H1 (cell line): ENCODE data around the gene CEACAM20. TPM values are rescaled to one million over a fixed set of nuclear protein-coding genes. Genes with fewer than 3 reads are reported as not detected.

Source experiments
- CTCF ChIA-PET: fragments of 300-600 bp; sonication (Branson Sonifier 250); formaldehyde crosslinking; loops from one replicate; lab custom pipeline; 2021; ENCODE audit not compliant: partially characterized antibody; lab: Charles Lee
- POLR2A ChIA-PET: fragments of 300-600 bp; sonication (Branson Sonifier 250); formaldehyde crosslinking; loops from one replicate; lab custom pipeline; 2021; ENCODE audit warnings: inconsistent platforms; ENCODE audit not compliant: partially characterized antibody; lab: Charles Lee
- DNase-seq, 2 experiments: peaks; one replicate each; pipeline versions ENCODE4 v3.0.0 to v3.0.0-alpha.2; 2010 to 2022; ENCODE audit warnings: low spot score in 2 of 2, low read depth in 1 of 2, mixed read lengths in 1 of 2
- FAIRE-seq: peaks from 2 replicates; lab custom pipeline; 2011; peaks lifted over from hg19 to GRCh38; lab: Jason Lieb, UNC
- H2AFZ ChIP-seq: 2 replicates; pipeline ENCODE4 v1.8.1; 2012; ENCODE audit warnings: low read length, inconsistent platforms
- H2AK5ac ChIP-seq: 2 replicates; pipeline ENCODE4 v1.6.1; 2013; ENCODE audit warnings: low read depth, low read length
- H2BK120ac ChIP-seq: replicated peaks from 2 replicates; pipeline ENCODE3; 2013; ENCODE audit warnings: low read depth, low read length, inconsistent platforms
- H2BK12ac ChIP-seq: 2 replicates; pipeline ENCODE4 v1.6.1; 2013; ENCODE audit warnings: low read depth, low read length
- H2BK15ac ChIP-seq: 2 replicates; pipeline ENCODE4 v1.6.1; 2013; ENCODE audit warnings: low read length
- H2BK20ac ChIP-seq: 2 replicates; pipeline ENCODE4 v1.6.1; 2013; ENCODE audit warnings: low read length
- H2BK5ac ChIP-seq: 2 replicates; pipeline ENCODE4 v1.6.1; 2013; ENCODE audit warnings: low read depth, low read length
- H3K14ac ChIP-seq: 2 replicates; pipeline ENCODE4 v1.6.1; 2013; ENCODE audit warnings: inconsistent platforms; ENCODE audit not compliant: insufficient read length
- H3K18ac ChIP-seq: 2 replicates; pipeline ENCODE4 v1.6.1; 2013; ENCODE audit warnings: low read length; ENCODE audit errors: extremely low read depth
- H3K23ac ChIP-seq: 2 replicates; pipeline ENCODE4 v1.6.1; 2013; ENCODE audit warnings: inconsistent platforms; ENCODE audit not compliant: insufficient read length
- H3K23me2 ChIP-seq: 2 replicates; pipeline ENCODE4 v1.6.1; 2013; ENCODE audit warnings: low read depth, low read length
- H3K27ac ChIP-seq: 2 replicates; pipeline ENCODE4 v1.6.1; 2011; ENCODE audit warnings: low read depth, low read length, inconsistent platforms
- H3K27me3 ChIP-seq, 4 experiments: replicated peaks in 1 of 4; 1 replicate in 1 of 4; 2 replicates in 3 of 4; pipeline versions ENCODE4 v1.6.1 to v1.8.1; 2011 to 2013; ENCODE audit warnings: low read length in 3 of 4, mild to moderate bottlenecking in 3 of 4, inconsistent platforms in 2 of 4, mixed read lengths in 2 of 4, moderate library complexity in 1 of 4; ENCODE audit not compliant: control insufficient read depth in 3 of 4, insufficient read depth in 3 of 4; ENCODE audit errors: extremely low read depth in 1 of 4
- H3K36me3 ChIP-seq, 4 experiments: 2 replicates each; pipeline versions ENCODE4 v1.6.1 to v1.8.1; 2011 to 2013; ENCODE audit warnings: mild to moderate bottlenecking in 4 of 4, low read length in 3 of 4, moderate library complexity in 2 of 4, control low read depth in 1 of 4, inconsistent platforms in 1 of 4; ENCODE audit not compliant: insufficient read depth in 4 of 4, control insufficient read depth in 2 of 4
- H3K4ac ChIP-seq: replicated peaks from 2 replicates; pipeline ENCODE3; 2013; ENCODE audit warnings: low read length, low read depth, mixed read lengths, inconsistent platforms; ENCODE audit not compliant: insufficient read length
- H3K4me1 ChIP-seq, 4 experiments: replicated peaks in 1 of 4; 1 replicate in 1 of 4; 2 replicates in 3 of 4; pipeline versions ENCODE4 v1.6.1 to v1.8.1; 2011 to 2013; ENCODE audit warnings: low read length in 3 of 4, inconsistent platforms in 2 of 4, mixed read lengths in 1 of 4; ENCODE audit not compliant: insufficient read depth in 4 of 4, control insufficient read depth in 3 of 4
- H3K4me2 ChIP-seq, 2 experiments: 2 replicates each; pipeline versions ENCODE4 v1.6.1 to v1.8.1; 2011 to 2013; ENCODE audit warnings: low read depth in 2 of 2, low read length in 2 of 2, control low read depth in 1 of 2, inconsistent platforms in 1 of 2, mild to moderate bottlenecking in 1 of 2; ENCODE audit not compliant: insufficient read depth in 1 of 2
- H3K4me3 ChIP-seq, 4 experiments: fragments of 200-600, 300-600 bp in 1 of 4; sonication (generic), shearing (Covaris generic), sonication (Bioruptor Twin) in 1 of 4; 2 replicates each; pipeline versions ENCODE4 v1.5.1 to v1.8.1; 2011 to 2016; ENCODE audit warnings: low read length in 4 of 4, low read depth in 3 of 4, control low read depth in 2 of 4, inconsistent platforms in 2 of 4, mild to moderate bottlenecking in 2 of 4, mixed read lengths in 1 of 4, moderate library complexity in 1 of 4; ENCODE audit not compliant: insufficient read depth in 2 of 4; ENCODE audit errors: extremely low read depth in 1 of 4
- H3K56ac ChIP-seq: replicated peaks from 2 replicates; pipeline ENCODE3; 2013; ENCODE audit warnings: low read depth, mild to moderate bottlenecking, mixed read lengths, low read length, inconsistent platforms; ENCODE audit not compliant: insufficient read length
- H3K79me1 ChIP-seq: 2 replicates; pipeline ENCODE4 v1.6.1; 2013; ENCODE audit warnings: low read depth, low read length, control low read depth
- H3K79me2 ChIP-seq, 2 experiments: 2 replicates each; pipeline versions ENCODE4 v1.6.1 to v1.8.1; 2012 to 2013; ENCODE audit warnings: low read length in 2 of 2, mild to moderate bottlenecking in 2 of 2, inconsistent platforms in 1 of 2; ENCODE audit not compliant: insufficient read depth in 2 of 2, control insufficient read depth in 1 of 2
- H3K9ac ChIP-seq, 4 experiments: replicated peaks in 1 of 4; 1 replicate in 1 of 4; 2 replicates in 3 of 4; pipeline versions ENCODE4 v1.6.1 to v1.8.1; 2011 to 2013; ENCODE audit warnings: low read depth in 3 of 4, low read length in 3 of 4, control low read depth in 2 of 4, mild to moderate bottlenecking in 2 of 4, moderate library complexity in 2 of 4, inconsistent platforms in 1 of 4; ENCODE audit errors: extremely low read depth in 1 of 4
- H3K9me3 ChIP-seq, 2 experiments: 2 replicates each; pipeline versions ENCODE4 v1.6.1 to v1.8.1; 2012 to 2013; ENCODE audit warnings: mild to moderate bottlenecking in 2 of 2, moderate library complexity in 2 of 2, control low read depth in 1 of 2, inconsistent platforms in 1 of 2, low read depth in 1 of 2, low read length in 1 of 2, mixed read lengths in 1 of 2; ENCODE audit not compliant: insufficient read depth in 2 of 2
- H4K20me1 ChIP-seq, 2 experiments: replicated peaks in 1 of 2; 2 replicates each; pipeline versions ENCODE3 to v1.8.1; 2011 to 2013; ENCODE audit warnings: inconsistent platforms in 2 of 2, low read length in 2 of 2, mild to moderate bottlenecking in 1 of 2; ENCODE audit not compliant: insufficient read depth in 2 of 2, control insufficient read depth in 1 of 2
- H4K5ac ChIP-seq: 2 replicates; pipeline ENCODE4 v1.6.1; 2013; ENCODE audit warnings: low read length, low read depth, mixed read lengths, inconsistent platforms; ENCODE audit not compliant: insufficient read length
- H4K8ac ChIP-seq: 2 replicates; pipeline ENCODE4 v1.8.0; 2013; ENCODE audit warnings: mild to moderate bottlenecking, moderate library complexity, low read length, inconsistent platforms; ENCODE audit not compliant: insufficient read depth; ENCODE audit errors: extremely low read depth
- H4K91ac ChIP-seq: replicated peaks from 2 replicates; pipeline ENCODE3; 2013; ENCODE audit warnings: low read length, mixed read lengths, inconsistent platforms; ENCODE audit not compliant: insufficient read length
- CEBPB ChIP-seq: IDR thresholded peaks from 2 replicates; pipeline ENCODE4 v1.6.1; 2012; ENCODE audit warnings: low read depth, low read length
- JUN ChIP-seq: IDR thresholded peaks from 2 replicates; pipeline ENCODE4 v1.6.1; 2011; ENCODE audit warnings: low read depth, mild to moderate bottlenecking, improper control_type of control experiment, low read length
- KDM5A ChIP-seq: fragments of 200-600 bp; IDR thresholded peaks from 2 replicates; pipeline ENCODE4 v1.7.1; 2012; ENCODE audit warnings: mild to moderate bottlenecking, low read length, inconsistent platforms, mixed read lengths
- POLR2A ChIP-seq, 2 experiments: IDR thresholded peaks; 1 replicate in 1 of 2; 2 replicates in 1 of 2; pipeline ENCODE4 v1.6.1; 2011; ENCODE audit warnings: low read depth in 2 of 2, low read length in 2 of 2, mild to moderate bottlenecking in 2 of 2; ENCODE audit errors: control extremely low read depth in 1 of 2
- RBBP5 ChIP-seq: IDR thresholded peaks from 2 replicates; pipeline ENCODE4 v1.7.1; 2012; ENCODE audit warnings: low read depth, mild to moderate bottlenecking, inconsistent platforms, low read length, moderate library complexity, borderline replicate concordance
- SIN3A ChIP-seq, 2 experiments: IDR thresholded peaks in 1 of 2; conservative IDR thresholded peaks in 1 of 2; 2 replicates each; pipeline ENCODE4 v1.6.1; 2011 to 2012; ENCODE audit warnings: low read length in 2 of 2, improper control_type of control experiment in 1 of 2, low read depth in 1 of 2, mild to moderate bottlenecking in 1 of 2
- SP2 ChIP-seq: IDR thresholded peaks from 2 replicates; pipeline ENCODE4 v1.6.1; 2012; ENCODE audit warnings: mild to moderate bottlenecking, low read length, inconsistent platforms
- WGBS, 2 experiments: shearing (Covaris generic) in 1 of 2; methylation state at CpG; one replicate each; pipeline versions ENCODE4 v1.1.6 to v1.1.7; 2013 to 2015; ENCODE audit warnings: low lambda C conversion rate in 2 of 2, mixed read lengths in 2 of 2, inconsistent platforms in 1 of 2, low coverage in 1 of 2, missing lambda C conversion rate in 1 of 2; ENCODE audit not compliant: insufficient replicate concordance in 2 of 2, insufficient coverage in 1 of 2, insufficient read length in 1 of 2; ENCODE audit errors: extremely low coverage in 1 of 2, missing lambda C conversion rate in 1 of 2; 5-methylcytosine and 5-hydroxymethylcytosine counted together
- polyA plus RNA-seq, 7 experiments: library from polyadenylated mRNA; depleted of rRNA in 3 of 7; stranded (reverse) in 5 of 7; unstranded in 2 of 7; fragments of >200 nt in 5 of 7; fragments of 200-250 nt in 2 of 7; gene quantifications; 1 replicate in 5 of 7; 2 replicates in 1 of 7; 4 replicates in 1 of 7; pipeline versions ENCODE4 v1.2.1 to v1.2.3, GENCODE V29; 2011 to 2013; ENCODE audit warnings: missing spikeins in 2 of 7, mixed read lengths in 2 of 7
- total RNA-seq: library from RNA; stranded (reverse); fragmentation: NEBNext Ultra II Directional; extraction: Animal tissue kit (Norgen Biotek cat#: 25700); gene quantifications from 2 replicates; pipeline ENCODE4 v1.2.1, GENCODE V29; 2021

The CEACAM20 gene
- total and polyA plus RNA-seq, 2 of the 8 experiments (the other 6 are each of a cell fraction or from before 2014, with no cell fraction given) = not detected

- H3K4me1 ChIP-seq = no peaks in the 10 kb centered on the region
- no peak overlapping the region for H3K23ac ChIP-seq
- H2BK15ac ChIP-seq = no peak overlapping the region
- no peak overlapping the region for H2AK5ac ChIP-seq
- no peak overlapping the region for H4K5ac ChIP-seq
- no peak overlapping the region for H2BK120ac ChIP-seq
- H3K14ac ChIP-seq = no peak overlapping the region
- TF ChIP-seq POLR2A (IDR thresholded peaks at IDR 0.05; ENCODE audit: control extremely low read depth in 1 of 2, low read depth in 2 of 2, low read length in 2 of 2) (no peak), SP2 (no peak), RBBP5 (no peak), SIN3A (conservative IDR thresholded peaks at IDR 0.05 in 1 of 2, IDR thresholded peaks at IDR 0.05 in 1 of 2; ENCODE audit: low read depth in 1 of 2, low read length in 2 of 2) (no peak), KDM5A (no peak), JUN (no peak), CEBPB (no peak)
- no peak overlapping the region for H2BK5ac ChIP-seq
- FAIRE-seq (no peak), DNase-seq (no peak)
- no peak overlapping the region for H4K91ac ChIP-seq
- H3K36me3 ChIP-seq = no peaks in the 10 kb centered on the region
- H3K4ac ChIP-seq = no peak overlapping the region
- H4K20me1 ChIP-seq = no peaks in the 10 kb centered on the region
- no peak overlapping the region for H3K9ac ChIP-seq
- no peak overlapping the region for H3K4me2 ChIP-seq
- no peak overlapping the region for H3K4me3 ChIP-seq
- no peaks in the 10 kb centered on the region for H3K79me2 ChIP-seq
- no peaks in the 10 kb centered on the region for H3K9me3 ChIP-seq
- H3K27ac ChIP-seq = no peak overlapping the region
- H3K27me3 ChIP-seq = no peaks in the 10 kb centered on the region
- H3K56ac ChIP-seq = no peak overlapping the region
- H2AFZ ChIP-seq = no peak overlapping the region
- no peak overlapping the region for H4K8ac ChIP-seq
- ChIA-PET POLR2A (no interaction called here), CTCF (interaction anchor here (0.8 to 2.5 kb wide), 5 partner anchors 9 to 106 kb away, joined by 3 to 18 read pairs (median 5); no protein-coding TSS in a partner anchor)
- no peak overlapping the region for H3K18ac ChIP-seq
- no peaks in the 10 kb centered on the region for H3K79me1 ChIP-seq
- H2BK20ac ChIP-seq = no peak overlapping the region
- 86% methylated on average over 4 of the region's 4 CpGs; no CpG with 5 or more reads in 1 of the 2 experiments for WGBS, 2 experiments
- no peak overlapping the region for H2BK12ac ChIP-seq
- no peaks in the 10 kb centered on the region for H3K23me2 ChIP-seq
Measured at GRCh38 chr19:44573183-44573582, 43.7 kb upstream of the CEACAM20 start.
